Endothelial cell of umbilical vein (primary cell): ENCODE results near the gene PAX9. TPM values are rescaled to one million over a fixed set of nuclear protein-coding genes. Genes with fewer than 3 reads are reported as not detected.

Source experiments
- BruUV-seq: library from RNA; stranded (reverse); fragments of 400-500 nt; replicated peaks from 2 replicates; lab custom pipeline; 2021; lab: Mats Ljungman, UMichigan
- CTCF ChIA-PET: fragments of 300-600, 350-600 bp; sonication (Branson Sonifier 250); formaldehyde crosslinking; loops from one replicate; lab custom pipeline; 2021; ENCODE audit warnings: antibody characterized with exemption, inconsistent platforms; lab: Charles Lee
- POLR2A ChIA-PET: fragments of 300-600, 350-600 bp; sonication (Branson Sonifier 250); formaldehyde crosslinking; loops from one replicate; lab custom pipeline; 2021; ENCODE audit warnings: antibody characterized with exemption, inconsistent platforms; lab: Charles Lee
- DNase-seq: peaks from one replicate; pipeline ENCODE4 v3.0.0-alpha.2; 2011; ENCODE audit warnings: low read depth, low spot score
- FAIRE-seq: peaks from 2 replicates; lab custom pipeline; 2011; peaks lifted over from hg19 to GRCh38; lab: Jason Lieb, UNC
- H2AFZ ChIP-seq: 2 replicates; pipeline ENCODE4 v1.6.0; 2012; ENCODE audit warnings: low read depth, low read length, control low read depth, inconsistent platforms
- H3K27ac ChIP-seq: 2 replicates; pipeline ENCODE4 v1.5.1; 2011; ENCODE audit warnings: low read depth, mild to moderate bottlenecking, control low read depth, low read length, moderate library complexity; ENCODE audit not compliant: insufficient read depth
- H3K27me3 ChIP-seq, 2 experiments: 2 replicates each; pipeline versions ENCODE4 v1.6.0 to v1.6.1; 2011; ENCODE audit warnings: low read length in 2 of 2, mixed read lengths in 1 of 2; ENCODE audit not compliant: control insufficient read depth in 2 of 2, insufficient read depth in 2 of 2
- H3K36me3 ChIP-seq, 2 experiments: 2 replicates in 1 of 2; 3 replicates in 1 of 2; pipeline ENCODE4 v1.5.1; 2011; ENCODE audit warnings: low read length in 2 of 2, mild to moderate bottlenecking in 1 of 2, moderate library complexity in 1 of 2; ENCODE audit not compliant: control insufficient read depth in 2 of 2, insufficient read depth in 2 of 2; ENCODE audit errors: extremely low read depth in 1 of 2
- H3K4me1 ChIP-seq: 3 replicates; pipeline ENCODE4 v1.5.1; 2011; ENCODE audit warnings: mild to moderate bottlenecking, low read length; ENCODE audit not compliant: control insufficient read depth, insufficient read depth; ENCODE audit errors: extremely low read depth
- H3K4me2 ChIP-seq: 2 replicates; pipeline ENCODE4 v1.6.1; 2011; ENCODE audit warnings: low read length, control low read depth, mixed read lengths; ENCODE audit not compliant: insufficient read depth
- H3K4me3 ChIP-seq, 3 experiments: fragments of 200-600 bp in 1 of 3; sonication (generic), shearing (Covaris generic) in 1 of 3; replicated peaks in 1 of 3; 2 replicates each; pipeline ENCODE4 v1.5.1; 2011 to 2016; ENCODE audit warnings: control low read depth in 3 of 3, low read length in 3 of 3, mild to moderate bottlenecking in 2 of 3, inconsistent platforms in 1 of 3, low read depth in 1 of 3, moderate library complexity in 1 of 3; ENCODE audit not compliant: insufficient read depth in 1 of 3
- H3K79me2 ChIP-seq: 2 replicates; pipeline ENCODE4 v1.6.0; 2012; ENCODE audit warnings: low read length, inconsistent platforms; ENCODE audit not compliant: control insufficient read depth, insufficient read depth
- H3K9ac ChIP-seq: replicated peaks from 2 replicates; pipeline ENCODE3; 2011; ENCODE audit warnings: low read length, control low read depth; ENCODE audit not compliant: insufficient read depth; ENCODE audit errors: extremely low read depth
- H3K9me1 ChIP-seq: replicated peaks from 3 replicates; pipeline ENCODE4 v1.6.0; 2011; ENCODE audit warnings: mild to moderate bottlenecking, low read length; ENCODE audit not compliant: control insufficient read depth, insufficient read depth; ENCODE audit errors: extremely low read depth
- H3K9me3 ChIP-seq: replicated peaks from 2 replicates; pipeline ENCODE4 v1.5.1; 2012; ENCODE audit warnings: low read length, inconsistent platforms; ENCODE audit not compliant: control insufficient read depth, insufficient read depth
- H4K20me1 ChIP-seq: replicated peaks from 2 replicates; pipeline ENCODE3; 2011; ENCODE audit warnings: mild to moderate bottlenecking, low read length; ENCODE audit not compliant: control insufficient read depth, insufficient read depth; ENCODE audit errors: extremely low read depth
- EZH2 ChIP-seq: IDR thresholded peaks from 2 replicates; pipeline ENCODE4 v1.6.1; 2012; ENCODE audit warnings: borderline replicate concordance, low read depth, mild to moderate bottlenecking, moderate library complexity, low read length, inconsistent platforms; ENCODE audit not compliant: severe bottlenecking
- FOS ChIP-seq: IDR thresholded peaks from 2 replicates; pipeline ENCODE4 v1.6.1; 2011; ENCODE audit warnings: mild to moderate bottlenecking, low read length, moderate library complexity, borderline replicate concordance; ENCODE audit not compliant: insufficient read depth
- MAX ChIP-seq: IDR thresholded peaks from 2 replicates; pipeline ENCODE4 v1.6.1; 2011; ENCODE audit not compliant: insufficient read depth, insufficient read length
- MYC ChIP-seq: IDR thresholded peaks from one replicate; pipeline ENCODE4 v1.6.1; 2011; ENCODE audit warnings: mild to moderate bottlenecking, low read depth, low read length
- POLR2AphosphoS5 ChIP-seq: IDR thresholded peaks from 2 replicates; pipeline ENCODE4 v1.6.1; 2012; ENCODE audit warnings: low read depth, mild to moderate bottlenecking, control low read depth, low read length, moderate library complexity; ENCODE audit not compliant: insufficient read depth
- dilution Hi-C: fragments of 300-500 bp; cut with MboI; formaldehyde crosslinking; loops from one replicate; pipeline ENCODE4 v1.15.0; 2019; ENCODE audit warnings: low sequenced_read_pairs; ENCODE audit not compliant: extremely low pct_ligation_motif_present
- intact Hi-C: fragments of 100-400 bp; cut with micrococcal nuclease; formaldehyde crosslinking; loops from one replicate; pipeline ENCODE4 v1.10.0; 2022
- polyA plus RNA-seq, 4 experiments: library from polyadenylated mRNA; depleted of rRNA in 3 of 4; stranded (reverse) in 3 of 4; unstranded in 1 of 4; fragments of >200 nt; gene quantifications; 2 replicates each; pipeline versions ENCODE4 v1.2.1 to v1.2.3, GENCODE V29; 2011 to 2012; ENCODE audit warnings: missing spikeins in 1 of 4
- total RNA-seq: library from RNA; stranded (reverse); gene quantifications from 2 replicates; pipeline ENCODE4 v1.2.3, GENCODE V29; 2021

Gene PAX9
- total and polyA plus RNA-seq, 2 donors (not counting 3 experiments of a cell fraction or from before 2014, with no cell fraction given) = 0.37 to 0.44 TPM

- CTCF ChIA-PET = interaction anchor here (0.8 to 0.9 kb wide), 3 partner anchors 9 to 71 kb away, joined by 3 read pairs; partner anchors contain the start of gene NKX2-8
- intact Hi-C loops = no loop called here
Measured at GRCh38 chr14:36625014-36625413, 36.6 kb upstream of the PAX9 start.

GRCh38 chr14:36625436-36625835 is 36.2 kb upstream of the PAX9 start:
- TF ChIP-seq POLR2AphosphoS5 (no peak), EZH2 (no peak), FOS (no peak)
- intact Hi-C loops = no loop called here
- Histone ChIP-seq H3K27me3 (peaks cover 4 to 5% of the 10 kb centered on the region in 2 experiments), H4K20me1 (no peaks in the 10 kb centered on the region), H3K79me2 (no peaks in the 10 kb centered on the region), H3K9me1 (no peaks in the 10 kb centered on the region), H3K4me2 (no peak overlapping the region), H3K9me3 (no peaks in the 10 kb centered on the region), H3K36me3 (no peaks in the 10 kb centered on the region), H2AFZ (no peak overlapping the region), H3K4me3 (no peak overlapping the region), H3K4me1 (no peaks in the 10 kb centered on the region), H3K9ac (no peak overlapping the region), H3K27ac (no peak overlapping the region)
- ChIA-PET POLR2A (no interaction called here), CTCF (interaction anchor here (0.8 to 0.9 kb wide), 3 partner anchors 8 to 72 kb away, joined by 3 read pairs; partner anchors contain the start of gene NKX2-8)
- BruUV-seq = no TSS peak
- dilution Hi-C loops = no loop called here
- DNase-seq (no peak), FAIRE-seq (no peak)

More at GRCh38 chr14:36625014-36625413, 36.6 kb upstream of the PAX9 start:
- H3K36me3 ChIP-seq = no peaks in the 10 kb centered on the region
- peaks cover 4 to 5% of the 10 kb centered on the region in 2 experiments for H3K27me3 ChIP-seq
- BruUV-seq = no TSS peak
- POLR2A ChIA-PET = no interaction called here
- no peaks in the 10 kb centered on the region for H3K4me1 ChIP-seq
- H3K4me3 ChIP-seq = no peak overlapping the region
- H3K27ac ChIP-seq = no peak overlapping the region
- no peak overlapping the region for H3K9ac ChIP-seq
- no peaks in the 10 kb centered on the region for H3K79me2 ChIP-seq
- no peak overlapping the region for H2AFZ ChIP-seq
- DNase-seq = no peak
- no peaks in the 10 kb centered on the region for H3K9me3 ChIP-seq
- H3K9me1 ChIP-seq = no peaks in the 10 kb centered on the region
- dilution Hi-C loops = no loop called here
- FAIRE-seq = no peak
- H3K4me2 ChIP-seq = no peak overlapping the region
- no peak for TF ChIP-seq FOS
- no peak for TF ChIP-seq MAX
- no peak for TF ChIP-seq MYC
- TF ChIP-seq POLR2AphosphoS5 = no peak
- H4K20me1 ChIP-seq = no peaks in the 10 kb centered on the region
